ENCODE results near the gene NRXN3.

NRXN3 gene

GRCh38 chr14:79225815-79226214 is 1055.6 kb downstream of the NRXN3 start:
- ChIA-PET CTCF (no interaction called here), POLR2A (no interaction called here)
- DNase-seq (ENCODE audit: low read depth, low spot score) = no peak
- no peak overlapping the region for H3K4me3 ChIP-seq (ENCODE audit: low read depth, low read length)
- no peak for TF ChIP-seq CTCF (IDR thresholded peaks at IDR 0.05; ENCODE audit: insufficient read depth, low read length, missing control alignments)

GRCh38 chr14:79229383-79229909 is 1059.3 kb downstream of the NRXN3 start:
- no peak for DNase-seq (ENCODE audit: low read depth, low spot score)
- POLR2A ChIA-PET = no interaction called here
- CTCF ChIA-PET = no interaction called here
- no peak overlapping the region for H3K4me3 ChIP-seq (ENCODE audit: low read depth, low read length)
- TF ChIP-seq CTCF (IDR thresholded peaks at IDR 0.05; ENCODE audit: insufficient read depth, low read length, missing control alignments) = no peak

GRCh38 chr14:79242666-79243065 is 1072.5 kb downstream of the NRXN3 start:
- CTCF ChIA-PET = no interaction called here
- DNase-seq (ENCODE audit: low read depth, low spot score) = no peak
- TF ChIP-seq CTCF (IDR thresholded peaks at IDR 0.05; ENCODE audit: insufficient read depth, low read length, missing control alignments) = no peak
- H3K4me3 ChIP-seq (ENCODE audit: low read depth, low read length) = no peak overlapping the region
- POLR2A ChIA-PET = no interaction called here

- ChIA-PET POLR2A (no interaction called here), CTCF (no interaction called here)
- H3K4me3 ChIP-seq (ENCODE audit: low read depth, low read length) = no peak overlapping the region
- TF ChIP-seq CTCF (IDR thresholded peaks at IDR 0.05; ENCODE audit: insufficient read depth, low read length, missing control alignments) = no peak
- DNase-seq (ENCODE audit: low read depth, low spot score) = no peak
Observed at GRCh38 chr14:79246173-79246572, 1076.0 kb downstream of the NRXN3 start.

- POLR2A ChIA-PET = no interaction called here
- TF ChIP-seq CTCF (IDR thresholded peaks at IDR 0.05; ENCODE audit: insufficient read depth, low read length, missing control alignments) = no peak
- no peak for DNase-seq (ENCODE audit: low read depth, low spot score)
- H3K4me3 ChIP-seq (ENCODE audit: low read depth, low read length) = no peak overlapping the region
- CTCF ChIA-PET = interaction anchor here (1.1 kb wide), 1 partner anchor 238 kb away, joined by 3 read pairs; no protein-coding TSS in a partner anchor
Observed at GRCh38 chr14:79248126-79248525, 1078.0 kb downstream of the NRXN3 start.

- POLR2A ChIA-PET = no interaction called here
- no peak for DNase-seq (ENCODE audit: low read depth, low spot score)
- no peak for TF ChIP-seq CTCF (IDR thresholded peaks at IDR 0.05; ENCODE audit: insufficient read depth, low read length, missing control alignments)
- CTCF ChIA-PET = no interaction called here
- no peak overlapping the region for H3K4me3 ChIP-seq (ENCODE audit: low read depth, low read length)
Observed at GRCh38 chr14:79248771-79249170, 1078.6 kb downstream of the NRXN3 start.
